ENCODE results near the gene TAF12. TPM values are rescaled to one million over a fixed set of nuclear protein-coding genes. Genes with fewer than 3 reads are reported as not detected.

TAF12 gene
- polyA plus RNA-seq, 1 donor (not counting 4 experiments of a cell fraction or from before 2014, with no cell fraction given), result 56.9 TPM

DNA sequence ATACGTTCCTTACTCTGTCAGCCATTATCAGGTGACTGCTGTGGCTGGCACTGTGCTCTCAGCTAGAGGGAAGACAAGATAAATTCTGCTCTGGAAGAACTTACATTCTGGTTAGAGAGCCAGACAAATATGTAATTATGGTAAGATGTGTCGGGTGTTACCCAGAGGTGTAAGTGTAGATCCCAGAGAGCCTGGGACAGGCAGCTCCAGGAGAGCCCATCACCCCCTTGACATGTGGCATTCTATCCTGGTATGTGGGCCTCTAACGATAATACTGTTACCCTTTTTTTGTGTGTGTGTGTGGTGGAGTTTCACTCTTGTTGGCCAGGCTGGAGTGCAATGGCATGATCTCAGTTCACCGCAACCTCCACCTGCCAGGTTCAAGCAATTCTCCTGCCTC lies 71.0 kb downstream of the TAF12 start:
- Histone ChIP-seq H3K4me1 (ENCODE audit: control insufficient read depth, extremely low read depth, insufficient read depth, low read length) (peaks cover 8% of the 10 kb centered on the region), H3K9me3 (ENCODE audit: control insufficient read depth, low read depth, low read length) (no peaks in the 10 kb centered on the region), H3K9ac (ENCODE audit: control insufficient read depth, extremely low read depth, insufficient read depth, low read length) (no peak overlapping the region), H3K79me2 (ENCODE audit: control insufficient read depth, insufficient read depth, low read length) (no peaks in the 10 kb centered on the region), H3K4me3 (ENCODE audit: control insufficient read depth in 2 of 3, extremely low read depth in 1 of 3, insufficient read depth in 2 of 3, low read depth in 1 of 3, low read length in 3 of 3) (no peak overlapping the region), H3K9me1 (ENCODE audit: control insufficient read depth, extremely low read depth, insufficient read depth, low read length) (no peaks in the 10 kb centered on the region), H3K36me3 (ENCODE audit: control insufficient read depth in 2 of 2, extremely low read depth in 1 of 2, insufficient read depth in 2 of 2, low read length in 2 of 2) (peaks cover 19 to 23% of the 10 kb centered on the region in 2 experiments), H3K27me3 (ENCODE audit: control insufficient read depth, extremely low read depth, insufficient read depth, low read length) (no peaks in the 10 kb centered on the region), H3K4me2 (ENCODE audit: control insufficient read depth, extremely low read depth, insufficient read depth, low read depth, low read length) (no peak overlapping the region), H2AFZ (ENCODE audit: control insufficient read depth, low read length) (no peak overlapping the region), H3K27ac (ENCODE audit: control insufficient read depth, insufficient read depth, low read length) (no peak overlapping the region), H4K20me1 (ENCODE audit: control insufficient read depth, extremely low read depth, insufficient read depth, low read length) (no peaks in the 10 kb centered on the region)
- FAIRE-seq, result no peak
- DNase-seq (ENCODE audit: low read depth, low spot score), result no peak
- TF ChIP-seq CTCF (optimal IDR thresholded peaks at IDR 0.05 in 1 of 3, IDR thresholded peaks at IDR 0.05 in 1 of 3, conservative IDR thresholded peaks at IDR 0.05 in 1 of 3; ENCODE audit: extremely low read depth in 1 of 3, insufficient read depth in 2 of 3, low read length in 3 of 3) (no peak), EZH2 (IDR thresholded peaks at IDR 0.05; ENCODE audit: low read length) (no peak)
- dilution Hi-C loops (cut with MboI; ENCODE audit: extremely low pct_ligation_motif_present, low sequenced_read_pairs), result no loop called here

GRCh38 chr1:28566931-28567330 lies 75.9 kb downstream of the TAF12 start:
- H3K9me1 ChIP-seq (ENCODE audit: control insufficient read depth, extremely low read depth, insufficient read depth, low read length), result no peaks in the 10 kb centered on the region
- H3K4me3 ChIP-seq (ENCODE audit: control insufficient read depth in 2 of 3, extremely low read depth in 1 of 3, insufficient read depth in 2 of 3, low read depth in 1 of 3, low read length in 3 of 3), result no peak overlapping the region
- peaks cover 31 to 32% of the 10 kb centered on the region in 2 experiments for H3K36me3 ChIP-seq (ENCODE audit: control insufficient read depth in 2 of 2, extremely low read depth in 1 of 2, insufficient read depth in 2 of 2, low read length in 2 of 2)
- no peak overlapping the region for H2AFZ ChIP-seq (ENCODE audit: control insufficient read depth, low read length)
- H4K20me1 ChIP-seq (ENCODE audit: control insufficient read depth, extremely low read depth, insufficient read depth, low read length), result no peaks in the 10 kb centered on the region
- no peaks in the 10 kb centered on the region for H3K4me1 ChIP-seq (ENCODE audit: control insufficient read depth, extremely low read depth, insufficient read depth, low read length)
- H3K9ac ChIP-seq (ENCODE audit: control insufficient read depth, extremely low read depth, insufficient read depth, low read length), result no peak overlapping the region
- no peak for DNase-seq (ENCODE audit: low read depth, low spot score)
- dilution Hi-C loops (cut with MboI; ENCODE audit: extremely low pct_ligation_motif_present, low sequenced_read_pairs), result no loop called here
- no peak overlapping the region for H3K27ac ChIP-seq (ENCODE audit: control insufficient read depth, insufficient read depth, low read length)
- no peak for TF ChIP-seq CTCF (optimal IDR thresholded peaks at IDR 0.05 in 1 of 3, IDR thresholded peaks at IDR 0.05 in 1 of 3, conservative IDR thresholded peaks at IDR 0.05 in 1 of 3; ENCODE audit: extremely low read depth in 1 of 3, insufficient read depth in 2 of 3, low read length in 3 of 3)
- no peak for TF ChIP-seq EZH2 (IDR thresholded peaks at IDR 0.05; ENCODE audit: low read length)
- no peak overlapping the region for H3K4me2 ChIP-seq (ENCODE audit: control insufficient read depth, extremely low read depth, insufficient read depth, low read depth, low read length)
- no peaks in the 10 kb centered on the region for H3K27me3 ChIP-seq (ENCODE audit: control insufficient read depth, extremely low read depth, insufficient read depth, low read length)
- no peak for FAIRE-seq
- H3K9me3 ChIP-seq (ENCODE audit: control insufficient read depth, low read depth, low read length), result no peaks in the 10 kb centered on the region
- no peaks in the 10 kb centered on the region for H3K79me2 ChIP-seq (ENCODE audit: control insufficient read depth, insufficient read depth, low read length)

Measured in keratinocyte (primary cell).